Peyer's patch (tissue), 4 donors: ENCODE data around the gene TOR4A.

Experiments
- POLR2A ChIP-seq, 2 donors: fragments of 450-650 bp; IDR thresholded peaks; one replicate each; pipeline ENCODE4 v1.5.1; 2017; ENCODE audit warnings: antibody characterized with exemption in 2 of 2, mild to moderate bottlenecking in 2 of 2, moderate library complexity in 2 of 2
- TF ChIP-seq, protein P1 (sequence below), 6 experiments: fragments of 450-650 bp in 4 of 6; fragments of 200-600 bp in 2 of 6; sonication (generic) in 1 of 6; IDR thresholded peaks; one replicate each; pipeline ENCODE4 v1.5.1; 2017 to 2019; ENCODE audit warnings: antibody characterized with exemption in 6 of 6, mild to moderate bottlenecking in 3 of 6, moderate library complexity in 1 of 6

- TF ChIP-seq, protein P1, sequence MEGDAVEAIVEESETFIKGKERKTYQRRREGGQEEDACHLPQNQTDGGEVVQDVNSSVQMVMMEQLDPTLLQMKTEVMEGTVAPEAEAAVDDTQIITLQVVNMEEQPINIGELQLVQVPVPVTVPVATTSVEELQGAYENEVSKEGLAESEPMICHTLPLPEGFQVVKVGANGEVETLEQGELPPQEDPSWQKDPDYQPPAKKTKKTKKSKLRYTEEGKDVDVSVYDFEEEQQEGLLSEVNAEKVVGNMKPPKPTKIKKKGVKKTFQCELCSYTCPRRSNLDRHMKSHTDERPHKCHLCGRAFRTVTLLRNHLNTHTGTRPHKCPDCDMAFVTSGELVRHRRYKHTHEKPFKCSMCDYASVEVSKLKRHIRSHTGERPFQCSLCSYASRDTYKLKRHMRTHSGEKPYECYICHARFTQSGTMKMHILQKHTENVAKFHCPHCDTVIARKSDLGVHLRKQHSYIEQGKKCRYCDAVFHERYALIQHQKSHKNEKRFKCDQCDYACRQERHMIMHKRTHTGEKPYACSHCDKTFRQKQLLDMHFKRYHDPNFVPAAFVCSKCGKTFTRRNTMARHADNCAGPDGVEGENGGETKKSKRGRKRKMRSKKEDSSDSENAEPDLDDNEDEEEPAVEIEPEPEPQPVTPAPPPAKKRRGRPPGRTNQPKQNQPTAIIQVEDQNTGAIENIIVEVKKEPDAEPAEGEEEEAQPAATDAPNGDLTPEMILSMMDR (IDR thresholded peaks at IDR 0.05): no peak
- TF ChIP-seq POLR2A (IDR thresholded peaks at IDR 0.05): no peak
These were observed 30.6 kb downstream of the TOR4A start for GRCh38 chr9:137308057-137308619.
